K562 (cell line): ENCODE measurements around the gene FHIP1B. TPM values are rescaled to one million over a fixed set of nuclear protein-coding genes. Genes with fewer than 3 reads are reported as not detected.

ENCODE experiments used
- ATAC-seq: fragments of 200-7000 bp; cut with Tn5 transposase; 3 replicates; pipeline ENCODE4 v1.9.1; 2020; ENCODE audit warnings: moderate library complexity
- BruUV-seq: library from RNA; stranded (reverse); fragments of 400-500 nt; replicated peaks from 2 replicates; lab custom pipeline; 2021; lab: Mats Ljungman, UMichigan
- CTCF ChIA-PET: fragments of 300-600 bp; formaldehyde crosslinking; extraction: SDS; loops from one replicate; lab custom pipeline; 2021; ENCODE audit warnings: low intra/inter-chr PET ratio; lab: Yijun Ruan, JAX
- POLR2A ChIA-PET: fragments of 300-600, 350-650 bp; sonication (Branson Sonifier 250); formaldehyde crosslinking; extraction: SDS; loops from one replicate; lab custom pipeline; 2021; ENCODE audit warnings: antibody characterized with exemption, inconsistent platforms; lab: Yijun Ruan, JAX
- DNase-seq, 4 experiments: peaks; one replicate each; pipeline versions ENCODE4 v3.0.0 to v3.0.0-alpha.2; 2011 to 2018; ENCODE audit warnings: low spot score in 3 of 4, mixed read lengths in 3 of 4; ENCODE audit errors: extremely low read depth in 1 of 4
- FAIRE-seq: peaks from 2 replicates; lab custom pipeline; 2011; peaks lifted over from hg19 to GRCh38; lab: Jason Lieb, UNC
- H2AFZ ChIP-seq: 2 replicates; pipeline ENCODE4 v1.6.0; 2011; ENCODE audit warnings: low read depth, low read length, control low read depth, inconsistent platforms
- H3K27ac ChIP-seq: fragments of 200-600 bp; 3 replicates; pipeline ENCODE4 v1.8.0; 2011; ENCODE audit warnings: low read depth, mild to moderate bottlenecking, control low read depth, inconsistent platforms, low read length, moderate library complexity, mixed read lengths; ENCODE audit errors: extremely low read depth
- H3K27me3 ChIP-seq, 2 experiments: fragments of 300-600 bp in 1 of 2; 2 replicates in 1 of 2; 3 replicates in 1 of 2; pipeline versions ENCODE4 v1.6.0 to v1.8.0; 2011; ENCODE audit warnings: inconsistent platforms in 2 of 2, low read length in 2 of 2, mild to moderate bottlenecking in 1 of 2, mixed read lengths in 1 of 2, moderate library complexity in 1 of 2; ENCODE audit not compliant: control insufficient read depth in 2 of 2, insufficient read depth in 2 of 2
- H3K36me3 ChIP-seq: fragments of 300-600 bp; 3 replicates; pipeline ENCODE4 v1.8.0; 2011; ENCODE audit warnings: mild to moderate bottlenecking, low read length, inconsistent platforms; ENCODE audit not compliant: control insufficient read depth, insufficient read depth
- H3K4me1 ChIP-seq, 2 experiments: fragments of 200-600 bp in 1 of 2; replicated peaks in 1 of 2; 2 replicates in 1 of 2; 3 replicates in 1 of 2; pipeline versions ENCODE4 v1.5.1 to v1.8.0; 2011; ENCODE audit warnings: inconsistent platforms in 2 of 2, low read length in 2 of 2, mild to moderate bottlenecking in 1 of 2, mixed read lengths in 1 of 2, moderate library complexity in 1 of 2; ENCODE audit not compliant: control insufficient read depth in 2 of 2, insufficient read depth in 2 of 2
- H3K4me2 ChIP-seq: 2 replicates; pipeline ENCODE4 v1.6.1; 2011; ENCODE audit warnings: low read length, control low read depth, inconsistent platforms, mixed read lengths; ENCODE audit not compliant: insufficient read depth
- H3K4me3 ChIP-seq: fragments of 200-600 bp; sonication (generic), shearing (Covaris generic); 2 replicates; pipeline ENCODE4 v1.5.1; 2016; ENCODE audit warnings: control low read depth, inconsistent platforms
- H3K79me2 ChIP-seq: fragments of 200-600 bp; 3 replicates; pipeline ENCODE4 v1.8.0; 2011; ENCODE audit warnings: low read length, inconsistent platforms; ENCODE audit not compliant: control insufficient read depth, insufficient read depth
- H3K9ac ChIP-seq, 2 experiments: 2 replicates each; pipeline versions ENCODE4 v1.6.0 to v1.6.1; 2011; ENCODE audit warnings: low read depth in 2 of 2, low read length in 2 of 2, control low read depth in 1 of 2, inconsistent platforms in 1 of 2, mild to moderate bottlenecking in 1 of 2, mixed read lengths in 1 of 2; ENCODE audit not compliant: insufficient read depth in 1 of 2
- H3K9me1 ChIP-seq: one replicate; pipeline ENCODE4 v1.6.0; 2011; ENCODE audit warnings: inconsistent platforms, mild to moderate bottlenecking, low read length, moderate library complexity; ENCODE audit not compliant: control insufficient read depth, insufficient read depth
- H3K9me3 ChIP-seq: replicated peaks from 2 replicates; pipeline ENCODE4 v1.5.1; 2011; ENCODE audit warnings: low read depth, low read length, inconsistent platforms; ENCODE audit not compliant: control insufficient read depth, insufficient read depth
- H4K20me1 ChIP-seq: replicated peaks from 2 replicates; pipeline ENCODE4 v1.6.1; 2011; ENCODE audit warnings: low read length, inconsistent platforms, mixed read lengths; ENCODE audit not compliant: control insufficient read depth, insufficient read depth
- CBFA2T2 ChIP-seq: fragments of 450-650 bp; conservative IDR thresholded peaks from 2 replicates; pipeline ENCODE4 v1.6.1; 2017; ENCODE audit warnings: mild to moderate bottlenecking
- CTCF ChIP-seq, 3 experiments: IDR thresholded peaks in 2 of 3; conservative IDR thresholded peaks in 1 of 3; 2 replicates each; pipeline ENCODE4 v1.5.1; 2011 to 2012; ENCODE audit warnings: low read length in 3 of 3, mild to moderate bottlenecking in 3 of 3, control low read depth in 2 of 3, improper control_type of control experiment in 1 of 3, inconsistent platforms in 1 of 3, low read depth in 1 of 3, mixed read lengths in 1 of 3, moderate library complexity in 1 of 3; ENCODE audit not compliant: insufficient read depth in 2 of 3
- ZNF592 ChIP-seq: fragments of 450-650 bp; IDR thresholded peaks from 2 replicates; pipeline ENCODE4 v1.6.1; 2017; ENCODE audit warnings: antibody characterized with exemption, mild to moderate bottlenecking
- ZNF707 ChIP-seq: fragments of 250-450 bp; sonication (Bioruptor Pico); conservative IDR thresholded peaks from 2 replicates; pipeline ENCODE4 v1.8.0; 2022; ENCODE audit warnings: inconsistent platforms, mild to moderate bottlenecking, moderate library complexity
- WGBS: fragments of 100-300 bp; shearing (Covaris generic); methylation state at CpG from one replicate; pipeline ENCODE4 v1.1.6; 2016; ENCODE audit warnings: low coverage, mixed read lengths; ENCODE audit not compliant: insufficient coverage; ENCODE audit errors: missing lambda C conversion rate; 5-methylcytosine and 5-hydroxymethylcytosine counted together
- in situ Hi-C: fragments of 300-500 bp; cut with MboI; formaldehyde crosslinking; loops from 4 replicates; pipeline ENCODE4 v1.15.0; 2018; ENCODE audit warnings: inconsistent platforms, mixed read lengths
- intact Hi-C: fragments of 100-400 bp; cut with micrococcal nuclease; formaldehyde crosslinking; loops from 2 replicates; pipeline ENCODE4 v1.14.2; 2022
- polyA plus RNA-seq, 8 experiments: library from polyadenylated mRNA; depleted of rRNA in 4 of 8; stranded (reverse) in 5 of 8; unstranded in 3 of 8; fragments of >200 nt; fragmentation: Nextera tagmentation in 2 of 8; fragmentation: Illumina TruSeq in 1 of 8; extraction: Ambion mirVana in 2 of 8; extraction: Trizol in 1 of 8; gene quantifications; 2 replicates each; pipeline versions ENCODE4 v1.2.1 to v1.2.3, GENCODE V29; 2011 to 2014; ENCODE audit warnings: inconsistent platforms in 1 of 8, missing spikeins in 1 of 8
- total RNA-seq, 7 experiments: library from RNA; depleted of rRNA in 6 of 7; stranded (reverse); fragments of >200 nt in 6 of 7; fragmentation: Illumina TruSeq in 2 of 7; extraction: Trizol in 2 of 7; gene quantifications; 2 replicates each; pipeline versions ENCODE4 v1.2.1 to v1.2.3, GENCODE V29; 2011 to 2021; ENCODE audit warnings: low replicate concordance in 1 of 7

Gene FHIP1B
- total and polyA plus RNA-seq, 9 of the 15 experiments (the other 6 are each of a cell fraction or from before 2014, with no cell fraction given) = 0.94 to 24.7 (median 15.6) TPM

GRCh38 chr11:6240139-6240538 lies 5.7 kb upstream of the FHIP1B start (continued):
- TF ChIP-seq ZNF592 = no peak

- H3K4me1 ChIP-seq = peaks cover 2 to 9% of the 10 kb centered on the region in 2 experiments; a peak in 3 of 5 replicates
- H3K27ac ChIP-seq = no peak within 1 kb of the TSS
- H3K36me3 ChIP-seq = no peaks in the 10 kb centered on the region
- intact Hi-C loops = no loop called here
- no peaks in the 10 kb centered on the region for H4K20me1 ChIP-seq
- in situ Hi-C loops = no loop called here
- DNase-seq = no peak
- no peak within 1 kb of the TSS for H3K9ac ChIP-seq
- 0 out of 6 replicates have a peak, but pooled peaks of 2 of the 3 experiments have one; percentile 6 to 25 for TF ChIP-seq CTCF (IDR thresholded peaks at IDR 0.05 in 2 of 3, conservative IDR thresholded peaks at IDR 0.05 in 1 of 3; ENCODE audit: insufficient read depth in 2 of 3, low read depth in 1 of 3, low read length in 3 of 3)
- TF ChIP-seq ZNF707 = no peak
- TF ChIP-seq CBFA2T2 = no peak
- H3K4me2 ChIP-seq = no peak within 1 kb of the TSS
- ChIA-PET CTCF (no interaction called here), POLR2A (no interaction called here)
- no peaks in the 10 kb centered on the region for H3K9me3 ChIP-seq
- ATAC-seq = no peak
- no peaks in the 10 kb centered on the region for H3K9me1 ChIP-seq
- H3K79me2 ChIP-seq = peaks cover 6% of the 10 kb centered on the region
- WGBS = 46% methylated on average over 1 of the region's 1 CpG
- no TSS peak for BruUV-seq
- H3K4me3 ChIP-seq = no peak within 1 kb of the TSS
- no peak for FAIRE-seq
- peaks cover 7 to 39% of the 10 kb centered on the region in 2 experiments; a peak in 4 of 5 replicates for H3K27me3 ChIP-seq
- H2AFZ ChIP-seq = no peak within 1 kb of the TSS
These were observed 4.5 kb upstream of the FHIP1B start, which contains the start of gene CNGA4 for GRCh38 chr11:6238902-6239301. CNGA4 (plus strand) TSS chr11:6239089; CDS start chr11:6239207, 118 bp downstream.
